Effector memory CD8-positive, alpha-beta T cell (primary cell): ENCODE data around the gene NDUFAF8.
A peak's percentile ranks its signal among the peaks of the same experiment; 100 is the strongest.

Source experiments
- ATAC-seq: fragments of 150-1000 bp; cut with Tn5 transposase; replicated peaks from 2 replicates; pipeline ENCODE4 v1.10.0; 2021; ENCODE audit warnings: mild to moderate bottlenecking, moderate library complexity
- DNase-seq, 3 experiments: peaks; one replicate each; pipeline ENCODE4 v3.0.0; 2021
- H3K27ac Mint-ChIP-seq, 2 donors: one replicate each; pipeline ENCODE4 v1.8.0; 2022; ENCODE audit warnings: mild to moderate bottlenecking in 2 of 2, mixed read lengths in 2 of 2, moderate library complexity in 2 of 2
- H3K27me3 Mint-ChIP-seq, 2 donors: one replicate each; pipeline ENCODE4 v1.8.0; 2022; ENCODE audit warnings: mixed read lengths in 2 of 2
- H3K36me3 Mint-ChIP-seq: one replicate; pipeline ENCODE4 v1.8.0; 2022; ENCODE audit warnings: mild to moderate bottlenecking, moderate library complexity, mixed read lengths; ENCODE audit not compliant: insufficient read depth
- H3K4me1 Mint-ChIP-seq, 2 donors: one replicate each; pipeline ENCODE4 v1.8.0; 2022; ENCODE audit warnings: low read depth in 2 of 2, mixed read lengths in 2 of 2
- H3K4me3 Mint-ChIP-seq, 2 donors: one replicate each; pipeline ENCODE4 v1.8.0; 2022; ENCODE audit warnings: mild to moderate bottlenecking in 2 of 2, mixed read lengths in 2 of 2, moderate library complexity in 2 of 2
- H3K9me3 Mint-ChIP-seq, 2 donors: one replicate each; pipeline ENCODE4 v1.8.0; 2022; ENCODE audit warnings: mixed read lengths in 2 of 2

NDUFAF8 gene

GRCh38 chr17:81261096-81261495 is 22.0 kb downstream of the NDUFAF8 start:
- no peak for DNase-seq
- Mint-ChIP-seq H3K27ac (no peak overlapping the region), H3K27me3 (no peaks in the 10 kb centered on the region), H3K4me1 (peaks cover 0 to 4% of the 10 kb centered on the region in 2 donors), H3K36me3 (peaks cover 40% of the 10 kb centered on the region), H3K9me3 (no peaks in the 10 kb centered on the region), H3K4me3 (no peak overlapping the region)
- ATAC-seq, result no peak

GRCh38 chr17:81261582-81262336 is 22.6 kb downstream of the NDUFAF8 start:
- no peaks in the 10 kb centered on the region for H3K9me3 Mint-ChIP-seq
- H3K27me3 Mint-ChIP-seq, result no peaks in the 10 kb centered on the region
- peaks cover 0 to 4% of the 10 kb centered on the region in 2 donors for H3K4me1 Mint-ChIP-seq
- DNase-seq (no peak), ATAC-seq (no peak)
- H3K36me3 Mint-ChIP-seq, result peaks cover 43% of the 10 kb centered on the region
- no peak overlapping the region for H3K27ac Mint-ChIP-seq
- H3K4me3 Mint-ChIP-seq, result no peak overlapping the region

- Mint-ChIP-seq H3K27me3 (no peaks in the 10 kb centered on the region), H3K27ac (no peak overlapping the region), H3K4me1 (peaks cover 0 to 10% of the 10 kb centered on the region in 2 donors)
Measured at GRCh38 chr17:81263371-81264181, 24.5 kb downstream of the NDUFAF8 start.

GRCh38 chr17:81264640-81265039 is 25.5 kb downstream of the NDUFAF8 start:
- no peak overlapping the region for H3K4me3 Mint-ChIP-seq
- ATAC-seq (no peak), DNase-seq (no peak)
- H3K4me1 Mint-ChIP-seq, result peaks cover 0 to 10% of the 10 kb centered on the region in 2 donors
- no peak overlapping the region for H3K27ac Mint-ChIP-seq
- peaks cover 57% of the 10 kb centered on the region for H3K36me3 Mint-ChIP-seq
- no peaks in the 10 kb centered on the region for H3K27me3 Mint-ChIP-seq
- H3K9me3 Mint-ChIP-seq, result no peaks in the 10 kb centered on the region

More at GRCh38 chr17:81263371-81264181, 24.5 kb downstream of the NDUFAF8 start:
- ATAC-seq, result no peak
- H3K9me3 Mint-ChIP-seq, result no peaks in the 10 kb centered on the region
- H3K36me3 Mint-ChIP-seq, result peaks cover 51% of the 10 kb centered on the region
- no peak overlapping the region for H3K4me3 Mint-ChIP-seq
- no peak for DNase-seq

- DNase-seq (no peak), ATAC-seq (no peak)
- H3K4me3 Mint-ChIP-seq, result no peak overlapping the region
- H3K36me3 Mint-ChIP-seq, result peaks cover 64% of the 10 kb centered on the region
- no peaks in the 10 kb centered on the region for H3K9me3 Mint-ChIP-seq
- peak overlapping the region; percentile 77 to 82 for H3K27ac Mint-ChIP-seq
- no peaks in the 10 kb centered on the region for H3K27me3 Mint-ChIP-seq
- peaks cover 0 to 10% of the 10 kb centered on the region in 2 donors for H3K4me1 Mint-ChIP-seq
Measured at GRCh38 chr17:81265576-81265975, 26.5 kb downstream of the NDUFAF8 start.

GRCh38 chr17:81267390-81268067 is 28.4 kb downstream of the NDUFAF8 start:
- Mint-ChIP-seq H3K4me3 (no peak overlapping the region), H3K27me3 (no peaks in the 10 kb centered on the region), H3K4me1 (peaks cover 0 to 10% of the 10 kb centered on the region in 2 donors), H3K27ac (peak overlapping the region; percentile 11 to 60), H3K9me3 (no peaks in the 10 kb centered on the region), H3K36me3 (peaks cover 67% of the 10 kb centered on the region)
- no peak for DNase-seq
- ATAC-seq, result no peak

GRCh38 chr17:81270279-81270678 is 31.2 kb downstream of the NDUFAF8 start:
- ATAC-seq, result no peak
- H3K27ac Mint-ChIP-seq, result peak overlapping the region in 1 of 2 donors; percentile 70
- no peaks in the 10 kb centered on the region for H3K9me3 Mint-ChIP-seq
- H3K36me3 Mint-ChIP-seq, result peaks cover 63% of the 10 kb centered on the region
- no peaks in the 10 kb centered on the region for H3K27me3 Mint-ChIP-seq
- no peak overlapping the region for H3K4me3 Mint-ChIP-seq
- no peak for DNase-seq
- peaks cover 0 to 12% of the 10 kb centered on the region in 2 donors for H3K4me1 Mint-ChIP-seq

GRCh38 chr17:81271226-81271625 is 32.1 kb downstream of the NDUFAF8 start:
- H3K27ac Mint-ChIP-seq, result no peak overlapping the region
- ATAC-seq (no peak), DNase-seq (no peak)
- H3K36me3 Mint-ChIP-seq, result peaks cover 62% of the 10 kb centered on the region
- H3K9me3 Mint-ChIP-seq, result no peaks in the 10 kb centered on the region
- H3K27me3 Mint-ChIP-seq, result no peaks in the 10 kb centered on the region
- peaks cover 0 to 11% of the 10 kb centered on the region in 2 donors for H3K4me1 Mint-ChIP-seq
- H3K4me3 Mint-ChIP-seq, result no peak overlapping the region

- no peak for ATAC-seq
- H3K36me3 Mint-ChIP-seq, result peaks cover 64% of the 10 kb centered on the region
Measured at GRCh38 chr17:81272616-81273015, 33.5 kb downstream of the NDUFAF8 start.

GRCh38 chr17:81273698-81274470 is 34.8 kb downstream of the NDUFAF8 start:
- no peak for ATAC-seq
- Mint-ChIP-seq H3K27ac (no peak overlapping the region), H3K4me3 (no peak overlapping the region), H3K27me3 (no peaks in the 10 kb centered on the region), H3K9me3 (no peaks in the 10 kb centered on the region), H3K36me3 (peaks cover 65% of the 10 kb centered on the region), H3K4me1 (peaks cover 0 to 7% of the 10 kb centered on the region in 2 donors)
- no peak for DNase-seq

More at GRCh38 chr17:81272616-81273015, 33.5 kb downstream of the NDUFAF8 start:
- DNase-seq, result no peak
- Mint-ChIP-seq H3K9me3 (no peaks in the 10 kb centered on the region), H3K27me3 (no peaks in the 10 kb centered on the region), H3K4me3 (no peak overlapping the region), H3K27ac (no peak overlapping the region), H3K4me1 (peaks cover 0 to 9% of the 10 kb centered on the region in 2 donors)

- Mint-ChIP-seq H3K27ac (no peak overlapping the region), H3K4me1 (peaks cover 0 to 7% of the 10 kb centered on the region in 2 donors), H3K9me3 (no peaks in the 10 kb centered on the region), H3K27me3 (no peaks in the 10 kb centered on the region), H3K4me3 (no peak overlapping the region), H3K36me3 (peaks cover 63% of the 10 kb centered on the region)
- ATAC-seq (no peak), DNase-seq (no peak)
Measured at GRCh38 chr17:81274471-81274855, 35.3 kb downstream of the NDUFAF8 start.

GRCh38 chr17:81276781-81277180 is 37.7 kb downstream of the NDUFAF8 start:
- Mint-ChIP-seq H3K4me1 (peaks cover 3 to 11% of the 10 kb centered on the region in 2 donors), H3K27ac (peak overlapping the region in 1 of 2 donors; percentile 35), H3K4me3 (no peak overlapping the region), H3K36me3 (peaks cover 66% of the 10 kb centered on the region), H3K27me3 (no peaks in the 10 kb centered on the region), H3K9me3 (no peaks in the 10 kb centered on the region)
- DNase-seq, result no peak
- no peak for ATAC-seq

GRCh38 chr17:81277421-81277820 is 38.3 kb downstream of the NDUFAF8 start:
- no peaks in the 10 kb centered on the region for H3K9me3 Mint-ChIP-seq
- no peak for ATAC-seq
- no peak for DNase-seq
- peaks cover 62% of the 10 kb centered on the region for H3K36me3 Mint-ChIP-seq
- peaks cover 3 to 11% of the 10 kb centered on the region in 2 donors for H3K4me1 Mint-ChIP-seq
- H3K27me3 Mint-ChIP-seq, result no peaks in the 10 kb centered on the region
- no peak overlapping the region for H3K4me3 Mint-ChIP-seq
- H3K27ac Mint-ChIP-seq, result peak overlapping the region in 1 of 2 donors; percentile 35
